Naive B cell (primary cell): ENCODE data around the gene CLIP4. TPM values are rescaled to one million over a fixed set of nuclear protein-coding genes. Genes with fewer than 3 reads are reported as not detected.

Source experiments
- ATAC-seq, 2 donors: fragments of 150-1000 bp; cut with Tn5 transposase; 2 replicates each; pipeline ENCODE4 v1.10.0; 2021; ENCODE audit warnings: low read depth in 2 of 2, mild to moderate bottlenecking in 2 of 2, moderate library complexity in 2 of 2
- DNase-seq: peaks from one replicate; pipeline ENCODE4 v3.0.0; 2022
- H3K27ac Mint-ChIP-seq, 6 donors: one replicate each; pipeline ENCODE4 v1.8.0; 2020 to 2022; ENCODE audit warnings: mild to moderate bottlenecking in 6 of 6, mixed read lengths in 6 of 6, moderate library complexity in 5 of 6, inconsistent platforms in 2 of 6
- H3K27me3 Mint-ChIP-seq, 3 donors: one replicate each; pipeline ENCODE4 v1.8.0; 2021 to 2022; ENCODE audit warnings: mixed read lengths in 3 of 3, mild to moderate bottlenecking in 1 of 3
- H3K36me3 Mint-ChIP-seq, 2 donors: one replicate each; pipeline ENCODE4 v1.8.0; 2020 to 2022; ENCODE audit warnings: mixed read lengths in 2 of 2, inconsistent platforms in 1 of 2, mild to moderate bottlenecking in 1 of 2
- H3K4me1 Mint-ChIP-seq, 3 donors: one replicate each; pipeline ENCODE4 v1.8.0; 2020 to 2022; ENCODE audit warnings: mixed read lengths in 3 of 3, inconsistent platforms in 1 of 3, mild to moderate bottlenecking in 1 of 3, moderate library complexity in 1 of 3
- H3K4me3 Mint-ChIP-seq, 8 donors: one replicate each; pipeline ENCODE4 v1.8.0; 2020 to 2022; ENCODE audit warnings: mild to moderate bottlenecking in 8 of 8, mixed read lengths in 8 of 8, moderate library complexity in 8 of 8, inconsistent platforms in 2 of 8
- H3K9me3 Mint-ChIP-seq, 7 donors: one replicate each; pipeline ENCODE4 v1.8.0; 2020 to 2022; ENCODE audit warnings: mixed read lengths in 7 of 7, mild to moderate bottlenecking in 5 of 7, inconsistent platforms in 2 of 7, moderate library complexity in 1 of 7
- polyA plus RNA-seq, 6 donors: library from polyadenylated mRNA; unstranded; fragments of 300-500 nt; fragmentation: Illumina TruSeq; gene quantifications; one replicate each; pipeline ENCODE4 v1.2.3, GENCODE V29; 2021; ENCODE audit warnings: low read depth in 6 of 6

CLIP4 gene
- polyA plus RNA-seq, 6 donors from 2014 or later = 1.7 to 3.3 (median 2.8) TPM

GRCh38 chr2:29129586-29130281 is 14.5 kb downstream of the CLIP4 start:
- Mint-ChIP-seq H3K27ac (no peak overlapping the region), H3K9me3 (peaks cover 1 to 10% (median 4%) of the 10 kb centered on the region in 7 donors), H3K27me3 (no peaks in the 10 kb centered on the region), H3K4me3 (no peak overlapping the region), H3K36me3 (peaks cover 9 to 10% of the 10 kb centered on the region in 2 donors), H3K4me1 (no peaks in the 10 kb centered on the region)
- DNase-seq (no peak), ATAC-seq (no peak)

DNA sequence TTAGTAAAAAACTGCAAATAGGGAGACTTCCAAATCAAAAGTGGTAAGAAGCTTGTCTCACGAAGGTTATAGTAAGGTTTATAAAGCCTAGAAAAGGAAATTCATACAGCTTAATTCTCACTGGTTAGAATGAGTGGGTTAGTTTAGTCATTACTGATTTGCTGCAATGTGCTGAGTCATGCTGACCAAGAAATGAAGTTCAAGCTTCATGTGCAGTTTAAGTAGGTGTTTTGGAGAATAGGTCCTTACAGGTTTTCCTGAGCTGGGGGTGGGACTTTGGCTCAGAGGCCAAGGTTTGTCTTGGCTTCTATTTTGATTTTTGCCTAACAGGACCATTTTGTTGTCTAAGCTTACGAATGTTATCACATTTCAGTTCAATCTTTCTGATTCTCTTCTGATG is 15.1 kb downstream of the CLIP4 start:
- H3K27ac Mint-ChIP-seq = no peak overlapping the region
- H3K27me3 Mint-ChIP-seq = no peaks in the 10 kb centered on the region
- no peak for DNase-seq
- ATAC-seq = no peak
- H3K36me3 Mint-ChIP-seq = peaks cover 4 to 5% of the 10 kb centered on the region in 2 donors
- H3K9me3 Mint-ChIP-seq = peaks cover 0 to 4% (median 3%) of the 10 kb centered on the region in 7 donors
- no peak overlapping the region for H3K4me3 Mint-ChIP-seq
- H3K4me1 Mint-ChIP-seq = no peaks in the 10 kb centered on the region

GRCh38 chr2:29134933-29135332 is 19.7 kb downstream of the CLIP4 start:
- ATAC-seq (no peak), DNase-seq (no peak)
- Mint-ChIP-seq H3K36me3 (peaks cover 0 to 12% of the 10 kb centered on the region in 2 donors), H3K27me3 (no peaks in the 10 kb centered on the region), H3K9me3 (peaks cover 0 to 14% (median 6%) of the 10 kb centered on the region in 7 donors), H3K4me1 (no peaks in the 10 kb centered on the region), H3K27ac (no peak overlapping the region), H3K4me3 (no peak overlapping the region)

GRCh38 chr2:29139152-29139551 is 23.9 kb downstream of the CLIP4 start:
- Mint-ChIP-seq H3K27ac (no peak overlapping the region), H3K4me1 (peaks cover 0 to 11% (median 0%) of the 10 kb centered on the region in 3 donors), H3K36me3 (peaks cover 0 to 13% of the 10 kb centered on the region in 2 donors), H3K27me3 (no peaks in the 10 kb centered on the region), H3K4me3 (no peak overlapping the region), H3K9me3 (peaks cover 0 to 15% (median 6%) of the 10 kb centered on the region in 7 donors)
- ATAC-seq (no peak), DNase-seq (no peak)

DNA sequence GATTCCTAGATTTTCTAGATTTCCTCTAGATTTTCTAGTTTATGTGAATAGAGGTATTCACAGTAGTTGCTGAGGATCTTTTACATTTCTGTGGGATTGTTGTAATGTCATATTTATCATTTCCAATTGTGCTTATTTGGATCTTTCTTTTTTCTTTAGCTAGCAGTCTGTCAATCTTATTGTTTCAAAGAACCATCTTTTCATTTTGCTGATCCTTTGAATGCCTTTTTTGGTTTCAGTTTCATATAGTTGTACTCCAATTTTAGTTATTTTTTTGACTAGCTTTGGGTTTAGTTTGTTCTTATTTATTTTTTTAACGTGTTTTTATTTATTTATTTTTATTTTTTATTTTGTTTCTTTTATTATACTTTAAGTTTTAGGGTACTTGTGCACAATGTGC is 24.5 kb downstream of the CLIP4 start:
- Mint-ChIP-seq H3K9me3 (peaks cover 0 to 15% (median 6%) of the 10 kb centered on the region in 7 donors), H3K4me3 (no peak overlapping the region), H3K27me3 (no peaks in the 10 kb centered on the region), H3K4me1 (peaks cover 0 to 11% (median 0%) of the 10 kb centered on the region in 3 donors), H3K36me3 (peaks cover 0 to 13% of the 10 kb centered on the region in 2 donors), H3K27ac (no peak overlapping the region)
- DNase-seq (no peak), ATAC-seq (no peak)

DNA sequence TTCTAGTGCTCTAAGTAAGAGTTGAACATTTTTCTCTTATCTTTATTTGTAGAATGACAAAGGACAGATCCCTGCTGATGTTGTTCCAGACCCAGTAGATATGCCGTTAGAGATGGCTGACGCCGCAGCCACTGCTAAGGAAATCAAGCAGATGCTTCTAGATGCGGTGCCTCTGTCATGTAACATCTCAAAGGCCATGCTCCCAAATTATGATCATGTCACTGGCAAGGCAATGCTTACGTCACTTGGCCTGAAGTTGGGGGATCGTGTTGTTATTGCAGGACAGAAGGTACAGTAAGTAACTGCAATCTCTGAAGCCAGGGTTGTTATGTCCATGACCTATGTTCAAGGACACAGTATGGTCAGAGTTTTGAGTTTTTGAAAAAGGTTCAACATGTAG is 28.4 kb downstream of the CLIP4 start:
- H3K27ac Mint-ChIP-seq = no peak overlapping the region
- ATAC-seq (no peak), DNase-seq (no peak)
- H3K4me1 Mint-ChIP-seq = peaks cover 0 to 11% (median 0%) of the 10 kb centered on the region in 3 donors
- no peaks in the 10 kb centered on the region for H3K27me3 Mint-ChIP-seq
- H3K9me3 Mint-ChIP-seq = peaks cover 0 to 14% (median 6%) of the 10 kb centered on the region in 7 donors
- peaks cover 0 to 13% of the 10 kb centered on the region in 2 donors for H3K36me3 Mint-ChIP-seq
- no peak overlapping the region for H3K4me3 Mint-ChIP-seq

- ATAC-seq = no peak
- H3K27ac Mint-ChIP-seq = no peak overlapping the region
- H3K9me3 Mint-ChIP-seq = peaks cover 0 to 1% (median 0%) of the 10 kb centered on the region in 7 donors
- H3K27me3 Mint-ChIP-seq = no peaks in the 10 kb centered on the region
- H3K4me1 Mint-ChIP-seq = peaks cover 0 to 7% (median 0%) of the 10 kb centered on the region in 3 donors
- peak overlapping the region in 1 of 8 donors; percentile 28 for H3K4me3 Mint-ChIP-seq
- no peaks in the 10 kb centered on the region for H3K36me3 Mint-ChIP-seq
- no peak for DNase-seq
Observed at GRCh38 chr2:29146197-29146596, 31.0 kb downstream of the CLIP4 start.

DNA sequence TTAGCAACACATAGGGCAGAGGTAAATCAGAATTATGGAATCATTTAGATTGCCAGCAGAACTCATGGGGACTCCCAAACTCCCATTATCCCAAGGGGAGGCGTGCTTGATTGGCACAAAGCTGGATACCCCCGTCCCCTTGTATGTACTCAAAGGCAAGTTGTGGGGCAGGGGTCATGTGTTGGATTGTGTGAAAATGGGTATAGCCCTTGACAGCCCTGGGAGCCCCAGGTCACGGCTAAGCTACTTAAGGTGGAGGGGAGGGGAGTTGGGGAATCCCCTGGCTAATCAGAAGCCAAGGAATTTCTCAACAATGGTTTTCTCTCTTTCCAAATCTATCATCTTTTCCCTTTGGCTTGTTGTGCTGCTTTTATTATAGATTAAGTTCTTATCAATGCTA is 32.7 kb downstream of the CLIP4 start:
- Mint-ChIP-seq H3K36me3 (peaks cover 0 to under 1% of the 10 kb centered on the region in 2 donors), H3K4me3 (no peak overlapping the region), H3K9me3 (no peaks in the 10 kb centered on the region), H3K27me3 (no peaks in the 10 kb centered on the region), H3K27ac (peak overlapping the region in 1 of 6 donors; percentile 38), H3K4me1 (no peaks in the 10 kb centered on the region)
- no peak for ATAC-seq
- no peak for DNase-seq

- no peak for ATAC-seq
- no peak overlapping the region for H3K27ac Mint-ChIP-seq
Observed at GRCh38 chr2:29154610-29155009, 39.4 kb downstream of the CLIP4 start.

DNA sequence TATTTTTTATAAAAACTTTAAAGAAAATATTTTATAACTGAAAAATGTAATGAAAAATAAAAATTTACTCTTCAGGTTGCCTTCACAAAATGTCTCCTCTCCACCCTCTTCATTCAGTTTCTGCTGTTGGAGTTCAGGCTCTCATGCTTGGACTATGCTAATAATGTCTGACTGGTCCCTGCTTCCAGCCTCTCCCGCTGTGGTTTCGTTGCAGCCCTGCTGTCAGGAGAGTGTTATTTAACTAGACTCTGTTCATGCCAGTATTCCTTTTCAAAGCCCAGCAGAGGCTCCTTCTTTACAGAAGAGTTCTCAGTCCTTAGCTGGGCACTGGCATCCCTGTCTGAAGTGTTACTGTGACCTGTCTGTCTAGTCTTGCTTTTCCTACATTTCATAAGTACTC is 40.4 kb downstream of the CLIP4 start:
- Mint-ChIP-seq H3K4me3 (no peak overlapping the region), H3K27ac (peak overlapping the region in 2 of 6 donors; percentile 60 to 72), H3K27me3 (no peaks in the 10 kb centered on the region), H3K36me3 (peaks cover 0 to 6% of the 10 kb centered on the region in 2 donors), H3K4me1 (no peaks in the 10 kb centered on the region), H3K9me3 (peaks cover 0 to 1% (median 0%) of the 10 kb centered on the region in 7 donors)
- DNase-seq (no peak), ATAC-seq (no peak)

More at GRCh38 chr2:29154610-29155009, 39.4 kb downstream of the CLIP4 start:
- Mint-ChIP-seq H3K27me3 (no peaks in the 10 kb centered on the region), H3K36me3 (peaks cover 0 to 6% of the 10 kb centered on the region in 2 donors), H3K4me1 (no peaks in the 10 kb centered on the region), H3K4me3 (no peak overlapping the region), H3K9me3 (peaks cover 0 to 1% (median 0%) of the 10 kb centered on the region in 7 donors)
- DNase-seq = no peak

DNA sequence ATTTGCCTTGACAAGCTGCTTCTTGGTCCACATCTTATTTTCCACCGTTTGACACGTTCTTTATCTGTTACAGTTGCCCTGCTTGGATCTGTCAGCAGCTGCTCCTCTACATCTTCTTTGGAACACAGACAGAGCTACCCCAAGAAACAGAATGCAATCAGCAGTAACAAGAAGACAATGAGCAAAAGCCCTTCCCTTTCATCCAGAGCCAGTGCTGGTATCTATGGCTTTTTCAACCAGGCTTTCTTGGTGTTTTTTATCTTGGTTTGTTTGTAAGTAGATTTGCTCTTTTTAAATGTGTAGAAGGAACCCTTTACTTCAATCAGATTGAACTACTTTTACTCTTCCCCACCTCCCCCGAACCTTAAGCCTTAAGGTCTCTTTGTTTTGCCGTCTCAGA is 41.9 kb downstream of the CLIP4 start:
- DNase-seq (no peak), ATAC-seq (no peak)
- peaks cover 0 to 1% (median 0%) of the 10 kb centered on the region in 7 donors for H3K9me3 Mint-ChIP-seq
- no peaks in the 10 kb centered on the region for H3K27me3 Mint-ChIP-seq
- H3K27ac Mint-ChIP-seq = no peak overlapping the region
- peaks cover 0 to 6% of the 10 kb centered on the region in 2 donors for H3K36me3 Mint-ChIP-seq
- H3K4me3 Mint-ChIP-seq = no peak overlapping the region
- no peaks in the 10 kb centered on the region for H3K4me1 Mint-ChIP-seq

GRCh38 chr2:29159125-29159524 is 43.9 kb downstream of the CLIP4 start:
- no peak overlapping the region for H3K27ac Mint-ChIP-seq
- no peaks in the 10 kb centered on the region for H3K4me1 Mint-ChIP-seq
- no peak for ATAC-seq
- no peaks in the 10 kb centered on the region for H3K36me3 Mint-ChIP-seq
- no peak overlapping the region for H3K4me3 Mint-ChIP-seq
- H3K9me3 Mint-ChIP-seq = peaks cover 0 to 1% (median 0%) of the 10 kb centered on the region in 7 donors
- DNase-seq = no peak
- H3K27me3 Mint-ChIP-seq = no peaks in the 10 kb centered on the region

GRCh38 chr2:29160184-29160583 is 45.0 kb downstream of the CLIP4 start:
- no peaks in the 10 kb centered on the region for H3K36me3 Mint-ChIP-seq
- H3K27me3 Mint-ChIP-seq = no peaks in the 10 kb centered on the region
- H3K9me3 Mint-ChIP-seq = peaks cover 0 to 1% (median 0%) of the 10 kb centered on the region in 7 donors
- DNase-seq (no peak), ATAC-seq (no peak)
- no peaks in the 10 kb centered on the region for H3K4me1 Mint-ChIP-seq
- no peak overlapping the region for H3K4me3 Mint-ChIP-seq
- H3K27ac Mint-ChIP-seq = no peak overlapping the region

GRCh38 chr2:29162204-29162928 is 47.2 kb downstream of the CLIP4 start:
- Mint-ChIP-seq H3K36me3 (no peaks in the 10 kb centered on the region), H3K9me3 (peaks cover 0 to 1% (median 0%) of the 10 kb centered on the region in 7 donors), H3K27me3 (no peaks in the 10 kb centered on the region), H3K27ac (no peak overlapping the region), H3K4me3 (no peak overlapping the region), H3K4me1 (no peaks in the 10 kb centered on the region)
- ATAC-seq = no peak
- no peak for DNase-seq
